Mesendoderm (in vitro differentiated cells): Measurements from ENCODE around the gene POLR1H. TPM values are rescaled to one million over a fixed set of nuclear protein-coding genes. Genes with fewer than 3 reads are reported as not detected.

ENCODE experiments used
- DNase-seq: peaks from one replicate; pipeline ENCODE4 v3.0.0; 2013
- H2AK5ac ChIP-seq: 2 replicates; pipeline ENCODE4 v1.6.1; 2013; ENCODE audit warnings: low read length, inconsistent platforms
- H2BK120ac ChIP-seq: 2 replicates; pipeline ENCODE4 v1.6.1; 2013; ENCODE audit warnings: low read depth, mild to moderate bottlenecking, low read length, moderate library complexity, mixed read lengths
- H2BK15ac ChIP-seq: replicated peaks from 2 replicates; pipeline ENCODE4 v1.6.1; 2013; ENCODE audit warnings: low read depth, mild to moderate bottlenecking, moderate library complexity
- H2BK5ac ChIP-seq: 2 replicates; pipeline ENCODE4 v1.6.1; 2013; ENCODE audit warnings: low read length, inconsistent platforms
- H3K18ac ChIP-seq: 2 replicates; pipeline ENCODE4 v1.6.1; 2013; ENCODE audit warnings: mild to moderate bottlenecking, low read length, mixed read lengths
- H3K23ac ChIP-seq: one replicate; pipeline ENCODE4 v1.6.1; 2013; ENCODE audit warnings: low read length
- H3K27ac ChIP-seq: 2 replicates; pipeline ENCODE4 v1.5.1; 2013; ENCODE audit warnings: low read depth, mild to moderate bottlenecking, inconsistent platforms, low read length, moderate library complexity
- H3K27me3 ChIP-seq: 2 replicates; pipeline ENCODE4 v1.6.1; 2013; ENCODE audit warnings: low read length, control low read depth, mild to moderate bottlenecking, inconsistent platforms; ENCODE audit not compliant: insufficient read depth, poor library complexity
- H3K36me3 ChIP-seq: 2 replicates; pipeline ENCODE4 v1.6.1; 2013; ENCODE audit warnings: low read length, inconsistent platforms; ENCODE audit not compliant: control insufficient read depth, insufficient read depth
- H3K4ac ChIP-seq: one replicate; pipeline ENCODE4 v1.6.1; 2013; ENCODE audit warnings: low read depth, mild to moderate bottlenecking, low read length, moderate library complexity
- H3K4me1 ChIP-seq: 2 replicates; pipeline ENCODE4 v1.6.1; 2013; ENCODE audit warnings: low read depth, low read length, inconsistent platforms; ENCODE audit not compliant: control insufficient read depth
- H3K4me2 ChIP-seq: 2 replicates; pipeline ENCODE4 v1.6.1; 2013; ENCODE audit warnings: low read length
- H3K4me3 ChIP-seq: 2 replicates; pipeline ENCODE4 v1.5.1; 2013; ENCODE audit warnings: mild to moderate bottlenecking, low read length
- H3K56ac ChIP-seq: one replicate; pipeline ENCODE4 v1.6.1; 2013; ENCODE audit warnings: low read length
- H3K79me1 ChIP-seq: 2 replicates; pipeline ENCODE4 v1.6.1; 2013; ENCODE audit warnings: low read length, inconsistent platforms
- H3K79me2 ChIP-seq: 2 replicates; pipeline ENCODE4 v1.6.1; 2013; ENCODE audit warnings: mild to moderate bottlenecking, low read length; ENCODE audit not compliant: control insufficient read depth, insufficient read depth
- H3K9ac ChIP-seq: 2 replicates; pipeline ENCODE4 v1.6.1; 2013; ENCODE audit warnings: low read length, inconsistent platforms
- H4K5ac ChIP-seq: one replicate; pipeline ENCODE4 v1.6.1; 2013; ENCODE audit warnings: low read length
- H4K8ac ChIP-seq: one replicate; pipeline ENCODE4 v1.6.1; 2013; ENCODE audit warnings: low read depth, mild to moderate bottlenecking, control low read depth, low read length, moderate library complexity
- WGBS: extraction: QIAGEN DNeasy Blood & Tissue Kit; methylation state at CpG from one replicate; pipeline ENCODE4 v1.1.7; 2013; ENCODE audit warnings: low lambda C conversion rate, missing lambda C conversion rate; ENCODE audit not compliant: insufficient coverage; ENCODE audit errors: extremely low coverage; 5-methylcytosine and 5-hydroxymethylcytosine counted together
- small RNA-seq: library from polyadenylated mRNA; stranded (forward); fragments of <200 nt; extraction: miRNeasy Mini kit (QIAGEN cat#:217004); gene quantifications from one replicate; pipeline ENCODE3, GENCODE V24; 2013; ENCODE audit not compliant: insufficient read depth

Gene POLR1H

DNA sequence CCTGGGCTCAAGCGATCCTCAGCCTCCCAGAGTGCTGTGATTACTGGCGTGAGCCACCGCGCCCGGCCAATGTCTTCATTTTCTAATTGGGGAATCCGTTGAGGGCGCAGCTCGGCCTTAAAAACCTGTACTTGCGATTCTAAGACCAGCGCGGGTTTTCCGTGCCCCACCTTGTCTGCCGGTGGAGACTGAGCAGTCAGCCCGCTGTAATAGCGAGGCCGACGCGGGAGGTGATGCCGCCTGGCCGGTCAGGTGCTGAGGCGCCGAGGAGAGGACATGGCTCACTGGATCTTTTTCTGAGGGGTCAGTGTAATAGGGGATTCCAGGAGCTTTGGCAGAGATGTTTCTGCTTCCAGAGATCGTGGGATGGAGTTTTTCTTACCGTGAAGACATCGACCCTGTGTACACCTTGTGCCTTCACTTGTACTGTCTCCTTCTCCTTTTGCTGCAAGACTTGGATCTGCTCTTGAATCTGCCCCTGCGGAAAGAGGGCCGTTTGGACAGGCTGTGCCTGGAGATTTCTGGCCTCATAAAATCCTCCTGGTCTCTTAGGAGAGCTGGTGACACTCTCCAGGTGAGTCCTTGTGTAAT, 50.3 kb downstream of the POLR1H start:
- H3K4me1 ChIP-seq = no peaks in the 10 kb centered on the region
- no peaks in the 10 kb centered on the region for H3K79me1 ChIP-seq
- H3K36me3 ChIP-seq = no peaks in the 10 kb centered on the region
- no peak overlapping the region for H3K4me3 ChIP-seq
- no peak overlapping the region for H2BK15ac ChIP-seq
- H3K4ac ChIP-seq = no peak overlapping the region
- no peak overlapping the region for H4K8ac ChIP-seq
- H3K56ac ChIP-seq = no peak overlapping the region
- no peak overlapping the region for H2BK120ac ChIP-seq
- no peak overlapping the region for H2AK5ac ChIP-seq
- H3K18ac ChIP-seq = no peak overlapping the region
- DNase-seq = no peak
- H2BK5ac ChIP-seq = no peak overlapping the region
- no peak overlapping the region for H3K27ac ChIP-seq
- H3K4me2 ChIP-seq = no peak overlapping the region
- H3K79me2 ChIP-seq = no peaks in the 10 kb centered on the region
- no peak overlapping the region for H3K23ac ChIP-seq
- H3K9ac ChIP-seq = no peak overlapping the region
- no peak overlapping the region for H4K5ac ChIP-seq
- WGBS = no CpG with 5 or more reads among the region's 27 CpGs
- peaks cover 2% of the 10 kb centered on the region for H3K27me3 ChIP-seq

GRCh38 chr6:30112402-30112994, 51.4 kb downstream of the POLR1H start:
- Histone ChIP-seq H3K36me3 (no peaks in the 10 kb centered on the region), H2BK15ac (no peak overlapping the region), H3K56ac (no peak overlapping the region), H3K79me1 (no peaks in the 10 kb centered on the region), H3K4me2 (no peak overlapping the region), H3K18ac (no peak overlapping the region), H3K27ac (no peak overlapping the region), H2AK5ac (no peak overlapping the region), H4K5ac (no peak overlapping the region), H3K4me1 (no peaks in the 10 kb centered on the region), H3K79me2 (no peaks in the 10 kb centered on the region), H4K8ac (no peak overlapping the region), H2BK120ac (no peak overlapping the region), H3K4ac (no peak overlapping the region), H3K23ac (no peak overlapping the region), H2BK5ac (no peak overlapping the region), H3K9ac (no peak overlapping the region), H3K4me3 (no peak overlapping the region), H3K27me3 (peaks cover 2% of the 10 kb centered on the region)
- DNase-seq = no peak
- whole genome bisulfite sequencing = no CpG with 5 or more reads among the region's 10 CpGs

DNA sequence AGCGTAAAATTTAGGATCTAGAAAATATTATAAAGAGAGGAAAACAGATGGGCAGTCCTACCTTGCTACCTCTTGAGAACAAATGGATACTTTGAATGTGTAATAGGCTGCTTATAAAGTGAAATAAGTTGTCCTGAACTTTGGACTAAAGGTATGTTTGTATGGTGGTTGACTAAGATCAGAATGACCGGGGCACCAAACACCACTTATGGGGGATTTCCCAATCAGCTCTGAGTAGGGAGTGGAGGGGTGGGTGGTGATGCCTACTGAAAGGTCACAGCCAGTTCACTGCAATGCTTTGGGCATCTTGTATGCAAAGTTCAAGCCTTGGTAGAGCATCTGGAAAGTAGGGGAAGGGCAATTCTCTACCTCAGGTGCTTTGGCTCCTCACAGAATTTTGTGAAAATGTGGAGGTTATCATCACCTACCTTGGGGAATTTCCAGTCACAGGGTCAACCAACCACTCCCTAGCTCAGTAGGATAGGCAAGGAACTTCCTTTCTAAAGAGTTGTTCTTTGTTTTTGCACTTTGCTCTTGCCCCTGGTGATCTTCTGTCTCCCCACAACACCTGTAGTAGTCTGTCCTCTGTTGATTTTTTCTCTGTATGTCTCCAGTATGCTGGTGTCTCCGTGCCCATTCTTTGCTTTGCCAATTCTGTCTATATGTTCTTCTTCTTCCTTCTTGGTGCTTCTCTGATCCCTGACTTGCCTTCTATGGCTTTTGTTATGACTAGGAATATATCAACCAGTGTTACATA, 52.1 kb downstream of the POLR1H start, which contains the start of gene TRIM31:
Gene TRIM31, minus strand, starts transcription at position 88 of the 757 bp plus-strand sequence. CDS start 285 bp downstream, outside the sequence.
- Histone ChIP-seq H2AK5ac (no peak within 1 kb of the TSS), H3K23ac (no peak within 1 kb of the TSS), H3K4me1 (no peaks in the 10 kb centered on the region), H3K18ac (no peak within 1 kb of the TSS), H3K56ac (no peak within 1 kb of the TSS), H3K27ac (no peak within 1 kb of the TSS), H3K79me2 (no peaks in the 10 kb centered on the region), H2BK120ac (no peak within 1 kb of the TSS), H3K27me3 (peaks cover 2% of the 10 kb centered on the region), H3K4me2 (no peak within 1 kb of the TSS), H3K4ac (no peak within 1 kb of the TSS), H2BK5ac (no peak within 1 kb of the TSS), H3K79me1 (no peaks in the 10 kb centered on the region), H4K8ac (no peak within 1 kb of the TSS), H3K36me3 (no peaks in the 10 kb centered on the region), H3K4me3 (no peak within 1 kb of the TSS), H2BK15ac (no peak within 1 kb of the TSS), H4K5ac (no peak within 1 kb of the TSS), H3K9ac (no peak within 1 kb of the TSS)
- 100% methylated on average over 1 of the region's 3 CpGs for WGBS
- no peak for DNase-seq

GRCh38 chr6:30113841-30114240, 52.8 kb downstream of the POLR1H start:
- Histone ChIP-seq H3K4ac (no peak overlapping the region), H2BK120ac (no peak overlapping the region), H3K4me2 (no peak overlapping the region), H3K4me3 (no peak overlapping the region), H3K4me1 (no peaks in the 10 kb centered on the region), H2BK15ac (no peak overlapping the region), H3K9ac (no peak overlapping the region), H3K27ac (no peak overlapping the region), H3K56ac (no peak overlapping the region), H3K18ac (no peak overlapping the region), H2AK5ac (no peak overlapping the region), H3K79me1 (no peaks in the 10 kb centered on the region), H3K36me3 (no peaks in the 10 kb centered on the region), H4K8ac (no peak overlapping the region), H3K79me2 (no peaks in the 10 kb centered on the region), H2BK5ac (no peak overlapping the region), H3K23ac (no peak overlapping the region), H3K27me3 (peaks cover 2% of the 10 kb centered on the region), H4K5ac (no peak overlapping the region)
- no peak for DNase-seq
- no CpG with 5 or more reads among the region's 1 CpG for WGBS

Small RNA genes lying within 50 kb of the gene (small RNA-seq; reads per million reads assigned to genes)
- gene RF02218 (not detected), gene RF02219 (not detected), gene RF02220 (not detected)
